Glomerular endothelial cell (primary cell): ENCODE results near the gene SPPL2C. TPM values are rescaled to one million over a fixed set of nuclear protein-coding genes. Genes with fewer than 3 reads are reported as not detected.

Experiments
- DNase-seq: peaks from one replicate; pipeline ENCODE4 v3.0.0-alpha.2; 2011; ENCODE audit warnings: low read depth, low spot score; ENCODE audit errors: extremely low read depth
- total RNA-seq: library from RNA; depleted of rRNA; stranded (reverse); fragments of >200 nt; gene quantifications from 2 replicates; pipeline ENCODE4 v1.2.3, GENCODE V29; 2015

Gene SPPL2C, protein sequence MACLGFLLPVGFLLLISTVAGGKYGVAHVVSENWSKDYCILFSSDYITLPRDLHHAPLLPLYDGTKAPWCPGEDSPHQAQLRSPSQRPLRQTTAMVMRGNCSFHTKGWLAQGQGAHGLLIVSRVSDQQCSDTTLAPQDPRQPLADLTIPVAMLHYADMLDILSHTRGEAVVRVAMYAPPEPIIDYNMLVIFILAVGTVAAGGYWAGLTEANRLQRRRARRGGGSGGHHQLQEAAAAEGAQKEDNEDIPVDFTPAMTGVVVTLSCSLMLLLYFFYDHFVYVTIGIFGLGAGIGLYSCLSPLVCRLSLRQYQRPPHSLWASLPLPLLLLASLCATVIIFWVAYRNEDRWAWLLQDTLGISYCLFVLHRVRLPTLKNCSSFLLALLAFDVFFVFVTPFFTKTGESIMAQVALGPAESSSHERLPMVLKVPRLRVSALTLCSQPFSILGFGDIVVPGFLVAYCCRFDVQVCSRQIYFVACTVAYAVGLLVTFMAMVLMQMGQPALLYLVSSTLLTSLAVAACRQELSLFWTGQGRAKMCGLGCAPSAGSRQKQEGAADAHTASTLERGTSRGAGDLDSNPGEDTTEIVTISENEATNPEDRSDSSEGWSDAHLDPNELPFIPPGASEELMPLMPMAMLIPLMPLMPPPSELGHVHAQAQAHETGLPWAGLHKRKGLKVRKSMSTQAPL
- not detected in 2 replicates for total RNA-seq

DNA sequence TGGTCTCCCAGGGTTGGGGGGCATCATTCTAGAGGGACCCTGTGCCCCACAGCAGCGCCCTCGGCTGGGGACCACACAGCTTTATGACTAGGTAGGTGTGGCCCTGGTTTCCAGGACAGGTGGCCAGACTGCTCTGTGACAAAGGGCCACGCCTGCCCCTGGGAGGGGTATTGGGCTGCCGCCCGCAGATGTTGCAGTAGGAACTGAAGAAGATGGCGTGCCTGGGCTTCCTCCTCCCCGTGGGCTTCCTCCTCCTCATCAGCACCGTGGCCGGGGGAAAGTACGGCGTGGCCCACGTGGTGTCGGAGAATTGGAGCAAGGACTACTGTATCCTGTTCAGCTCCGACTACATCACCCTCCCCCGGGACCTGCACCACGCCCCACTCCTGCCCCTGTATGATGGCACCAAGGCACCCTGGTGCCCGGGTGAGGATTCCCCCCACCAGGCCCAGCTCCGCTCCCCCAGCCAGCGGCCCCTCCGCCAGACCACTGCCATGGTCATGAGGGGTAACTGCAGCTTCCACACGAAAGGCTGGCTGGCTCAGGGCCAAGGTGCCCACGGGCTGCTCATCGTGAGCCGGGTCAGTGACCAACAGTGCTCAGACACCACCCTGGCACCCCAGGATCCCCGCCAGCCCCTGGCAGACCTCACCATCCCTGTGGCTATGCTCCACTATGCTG lies at the start of gene SPPL2C:
TSS of gene SPPL2C (plus strand) at position 187 of the 681 bp plus-strand sequence. CDS start at position 213, 26 bp downstream.
- no peak for DNase-seq

DNA sequence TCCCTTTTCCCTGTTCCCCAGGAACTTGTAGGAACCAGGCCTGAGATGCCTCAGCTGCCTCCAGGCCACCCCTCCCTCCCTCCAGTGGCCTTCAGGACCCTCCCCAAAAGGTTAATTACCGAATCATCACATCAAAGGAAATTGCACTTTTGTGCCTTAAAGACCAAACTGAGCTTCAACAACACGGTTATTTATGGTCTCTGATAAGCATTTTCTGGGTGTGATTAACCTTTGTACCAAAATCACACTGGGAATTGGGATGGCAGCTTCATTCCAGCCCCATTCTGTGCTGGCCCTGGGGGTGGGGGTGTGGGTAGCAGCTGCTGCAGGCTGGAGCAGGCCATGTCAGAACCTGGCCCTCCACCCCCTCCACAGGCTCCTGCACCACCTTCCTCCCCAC lies 43.9 kb upstream of the SPPL2C start:
- no peak for DNase-seq

DNA sequence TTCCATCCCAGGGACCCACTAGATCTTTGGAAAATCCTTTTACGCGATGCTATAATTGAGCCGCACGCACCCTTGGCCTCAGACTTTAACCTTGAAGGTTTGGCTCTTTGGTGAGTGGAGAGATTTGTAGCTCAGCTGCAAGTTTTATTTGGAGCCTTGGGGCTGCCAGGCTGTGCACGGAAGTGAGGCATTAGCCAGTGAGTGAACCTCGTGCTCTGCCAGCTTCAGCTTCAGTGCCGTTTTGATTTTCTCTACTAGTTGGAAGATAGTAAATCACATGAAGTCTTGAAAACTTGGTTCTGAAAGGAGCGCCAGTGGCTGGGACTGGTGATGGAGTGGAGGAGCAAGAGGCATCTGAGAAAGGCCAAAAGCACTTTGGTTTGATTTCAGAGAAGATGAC lies 43.3 kb upstream of the SPPL2C start:
- DNase-seq, result no peak

DNA sequence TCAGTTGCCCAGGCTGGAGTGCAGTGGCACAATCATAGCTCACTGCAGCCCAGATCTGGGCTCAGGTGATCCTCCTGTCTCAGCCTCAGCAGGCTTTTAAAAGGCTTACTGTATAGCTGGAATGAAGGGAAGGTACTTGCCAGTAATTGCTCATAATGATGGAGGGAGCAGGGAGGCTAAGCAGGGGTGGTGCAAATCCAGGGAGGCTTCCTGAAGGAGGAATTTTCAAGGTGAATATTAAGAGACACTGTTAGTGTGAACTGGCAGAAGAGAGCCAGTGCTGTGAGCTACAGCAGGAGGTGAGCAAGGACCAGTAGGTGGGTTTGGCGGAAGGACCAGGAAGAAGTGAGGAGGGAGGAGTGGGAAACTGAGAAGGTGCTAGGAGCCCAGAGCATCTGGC lies 35.8 kb upstream of the SPPL2C start:
- DNase-seq, result no peak

DNA sequence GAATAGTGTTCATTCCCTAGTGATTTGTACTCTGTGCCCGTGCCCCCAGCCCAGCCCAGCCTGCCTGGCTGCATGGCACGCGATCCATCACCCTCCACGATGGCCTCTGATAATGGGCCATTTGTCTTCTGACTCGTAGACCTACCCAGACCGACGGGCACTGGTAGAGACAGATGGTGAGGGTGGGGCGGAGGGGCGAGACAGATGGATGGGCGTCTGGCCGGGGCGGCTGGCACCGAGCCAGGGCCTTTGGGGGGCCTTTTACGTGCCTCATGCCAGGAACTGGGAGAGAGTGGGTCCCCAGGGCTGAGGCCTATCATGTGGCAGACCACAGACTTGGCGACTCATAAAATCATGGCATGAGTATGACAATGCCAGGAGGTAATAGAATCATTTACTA lies 35.2 kb upstream of the SPPL2C start:
- no peak for DNase-seq

DNA sequence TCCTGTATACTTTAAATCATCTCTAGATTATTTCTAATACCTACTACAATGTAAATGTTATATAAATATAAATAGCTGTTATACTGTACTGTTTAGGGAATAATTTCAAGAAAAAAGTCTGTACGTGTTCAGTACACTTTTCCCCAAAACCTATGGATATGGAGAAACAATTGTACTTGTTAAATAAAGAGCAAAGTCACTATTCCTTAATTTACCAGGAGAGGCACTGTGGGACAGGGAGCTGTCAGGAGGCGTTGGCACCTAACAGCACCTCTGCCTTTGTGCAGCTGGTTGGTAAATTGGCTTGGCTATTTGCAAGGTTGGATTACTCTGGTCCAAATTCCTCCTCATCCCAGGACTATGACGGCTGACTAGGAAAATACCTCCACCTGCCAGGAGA lies 32.6 kb upstream of the SPPL2C start:
- no peak for DNase-seq

DNA sequence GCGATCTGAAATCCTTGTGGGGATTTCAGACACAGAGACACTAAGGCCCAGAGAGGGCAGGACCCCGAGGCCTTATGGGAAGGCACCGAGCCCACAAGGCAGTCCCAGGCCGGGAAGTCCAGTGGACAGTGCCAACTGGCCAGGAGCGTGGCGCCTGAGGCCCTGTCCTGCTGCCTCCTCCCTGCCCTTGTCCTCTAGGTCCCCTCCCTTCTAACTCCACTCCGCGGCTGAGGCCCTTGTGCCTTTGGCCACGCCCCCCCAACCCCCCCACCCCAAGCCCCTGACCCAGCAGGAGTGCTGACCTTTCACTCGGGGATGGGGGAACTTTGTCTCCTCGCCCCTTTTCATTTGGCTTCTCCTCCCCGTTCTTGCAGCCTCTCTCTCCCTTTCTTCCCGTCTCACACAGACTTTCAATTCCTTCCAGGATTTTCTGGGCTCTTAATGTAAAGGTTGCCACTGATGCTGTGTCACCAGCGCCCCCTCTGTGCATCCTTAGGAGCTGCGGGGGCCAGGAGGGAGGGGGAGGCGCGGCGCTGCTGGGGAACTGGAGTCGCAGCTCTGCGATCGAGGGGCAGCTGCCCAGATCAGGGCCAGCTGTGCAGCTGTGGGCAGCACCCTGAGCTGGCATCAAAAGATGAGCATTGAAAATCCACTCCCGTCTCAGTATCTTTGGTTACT lies 31.5 kb upstream of the SPPL2C start:
- DNase-seq, result no peak

DNA sequence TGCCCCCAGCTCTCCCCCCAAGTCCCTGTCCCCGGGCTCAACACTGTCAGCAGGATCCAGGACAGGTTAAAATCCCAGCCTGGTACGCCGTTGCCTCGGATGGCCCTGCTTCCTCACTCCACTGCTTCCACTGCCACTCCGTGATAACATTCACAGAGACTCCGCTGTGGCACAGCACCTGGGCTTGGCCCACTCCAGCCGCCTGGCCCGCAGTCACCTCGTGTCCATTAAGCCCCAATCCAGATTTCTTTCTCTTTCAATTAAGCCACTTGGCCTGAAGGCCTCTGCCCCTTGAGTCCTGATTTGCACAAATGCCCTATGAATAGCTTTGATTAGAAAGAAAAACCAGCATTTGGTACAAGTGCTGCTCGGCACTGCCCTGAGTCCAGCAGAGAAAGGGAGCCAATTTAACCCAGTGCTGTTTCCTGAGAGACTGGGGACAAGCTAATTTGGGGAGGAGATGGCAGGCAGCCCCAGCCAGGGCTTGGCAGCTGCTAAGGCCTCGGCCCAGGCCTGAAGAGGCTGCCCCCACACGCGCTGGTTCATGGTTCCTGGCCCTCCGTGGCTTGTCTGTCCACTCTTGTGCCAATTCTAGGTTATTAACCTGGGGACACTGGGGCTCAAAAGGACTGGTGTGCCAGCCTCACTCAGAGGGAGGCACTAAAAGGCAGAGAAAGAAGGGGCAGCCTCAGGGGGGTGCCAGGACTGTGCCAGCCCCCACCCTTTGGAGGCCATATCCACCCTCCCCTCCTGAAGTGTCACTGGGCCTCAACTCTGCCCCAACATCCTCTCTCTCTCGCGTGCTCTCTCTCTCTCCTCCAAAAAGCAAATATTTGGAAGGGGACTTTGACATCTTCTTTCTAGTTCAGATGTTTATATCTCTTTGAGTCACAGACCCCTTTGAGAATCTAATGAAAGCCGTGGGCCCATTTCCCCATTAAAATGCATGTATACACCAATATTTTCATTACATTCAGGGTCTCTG lies 29.8 kb upstream of the SPPL2C start:
- no peak for DNase-seq

DNA sequence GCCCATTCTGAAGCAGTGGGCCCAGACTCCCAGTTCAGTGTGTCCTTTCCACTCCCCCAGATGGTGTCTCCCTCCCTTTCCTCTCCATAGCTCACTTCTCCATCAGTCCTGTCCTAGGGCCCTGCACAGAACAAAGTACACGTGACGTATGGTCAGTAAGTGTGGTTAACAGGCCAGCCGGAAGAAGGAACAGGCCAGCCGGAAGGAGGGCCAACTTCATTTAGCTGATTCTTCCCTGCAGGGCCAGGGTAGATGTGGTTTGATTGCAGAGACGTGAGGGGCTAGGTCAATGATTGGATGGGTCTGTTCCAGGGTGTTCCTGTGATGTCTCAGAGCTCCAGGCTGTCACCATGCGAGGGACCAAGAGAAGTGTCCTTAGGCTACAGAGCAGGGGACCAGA lies 28.9 kb upstream of the SPPL2C start:
- DNase-seq, result no peak

DNA sequence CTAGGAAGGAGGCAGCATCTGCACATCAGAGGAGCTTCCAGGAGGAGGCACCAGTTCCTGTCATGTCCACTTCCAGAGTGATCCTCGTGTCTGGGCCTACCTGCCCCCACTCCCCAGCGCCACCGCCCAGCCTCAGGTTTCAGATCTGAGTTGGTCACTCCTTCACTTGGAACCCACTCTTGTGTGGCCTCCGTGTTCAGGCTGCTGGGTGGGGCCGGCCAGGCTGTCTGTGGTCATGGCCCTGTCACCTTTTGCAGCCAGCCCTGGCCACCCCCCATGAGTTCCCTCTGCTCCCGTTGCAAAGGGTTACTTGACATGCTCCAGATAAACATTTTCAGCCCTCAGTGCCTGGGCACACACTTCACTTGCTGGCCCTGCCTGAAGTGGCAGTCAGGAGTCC lies 26.6 kb upstream of the SPPL2C start:
- no peak for DNase-seq

DNA sequence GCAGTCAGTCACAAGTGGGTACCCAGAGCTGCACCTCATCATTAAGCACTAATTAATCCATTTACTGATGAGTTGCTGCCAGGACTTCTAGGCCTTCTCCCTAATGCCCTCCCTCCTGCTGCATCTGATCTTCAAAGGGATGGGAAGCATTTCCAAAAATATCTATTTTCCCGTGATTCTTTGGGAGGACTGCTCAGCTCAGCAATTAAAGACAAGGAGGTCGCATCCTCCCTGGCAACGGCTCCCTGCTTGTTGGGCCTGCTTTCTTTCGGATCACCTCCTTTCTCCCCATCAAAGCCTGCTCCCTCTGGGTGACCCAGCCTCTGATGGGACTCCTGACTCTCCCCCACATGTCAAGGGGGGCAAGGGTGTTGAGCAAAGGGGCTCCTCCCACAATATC lies 26.0 kb upstream of the SPPL2C start:
- DNase-seq, result no peak

DNA sequence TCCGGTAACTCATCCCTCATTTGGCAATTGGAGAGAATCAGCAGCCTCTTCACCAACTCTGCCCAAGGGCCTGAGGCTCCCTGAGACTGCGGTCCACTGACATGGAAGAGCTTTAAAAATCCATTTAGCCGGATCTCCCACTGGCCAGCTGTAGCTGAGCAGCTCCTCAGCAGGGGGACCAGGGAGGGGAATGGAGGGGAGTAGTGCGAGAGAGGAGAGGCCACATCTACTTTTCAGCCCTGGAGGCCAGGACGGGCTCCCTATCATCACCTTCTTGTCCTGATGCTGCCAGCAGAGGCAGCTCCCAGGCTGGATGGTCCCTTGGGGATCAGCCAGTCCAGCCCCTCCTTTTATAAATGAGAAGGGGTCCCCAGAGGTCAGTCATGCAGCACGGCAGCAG lies 25.0 kb upstream of the SPPL2C start:
- DNase-seq, result no peak

DNA sequence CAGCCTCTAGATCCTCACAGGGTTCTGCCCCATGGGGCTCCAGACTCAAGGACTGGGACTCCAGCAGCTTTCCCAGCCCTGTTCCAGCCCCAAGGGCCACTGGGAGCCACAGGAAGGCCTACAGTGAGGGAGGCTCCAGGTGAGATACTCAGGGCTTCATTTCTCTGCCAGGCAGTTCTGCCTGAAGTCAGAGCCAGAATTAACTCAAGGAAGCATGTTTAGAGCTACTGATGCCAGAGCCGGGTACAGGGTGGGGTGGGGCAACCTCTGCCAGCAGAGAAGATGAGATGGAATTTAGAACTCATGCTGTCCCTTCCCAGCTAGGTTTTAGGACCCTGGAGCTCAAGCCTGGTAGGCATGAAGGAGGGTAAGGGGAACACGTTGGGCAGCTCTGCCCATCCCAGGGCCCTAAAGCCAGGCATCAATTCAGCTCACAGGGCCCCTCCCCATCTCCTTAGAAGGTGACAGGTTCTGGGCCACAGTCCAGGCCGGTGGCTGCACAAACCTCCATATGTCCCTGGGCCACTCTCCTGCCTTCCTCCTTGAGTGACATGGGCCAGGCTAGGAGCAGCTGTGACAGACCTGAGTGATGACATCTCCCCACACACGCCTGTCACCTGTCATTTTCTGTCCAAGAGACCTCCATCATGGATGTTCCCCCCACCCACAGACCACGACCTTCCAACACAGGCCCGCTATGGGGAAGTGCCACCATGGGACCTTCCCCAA lies 24.5 kb upstream of the SPPL2C start:
- no peak for DNase-seq

DNA sequence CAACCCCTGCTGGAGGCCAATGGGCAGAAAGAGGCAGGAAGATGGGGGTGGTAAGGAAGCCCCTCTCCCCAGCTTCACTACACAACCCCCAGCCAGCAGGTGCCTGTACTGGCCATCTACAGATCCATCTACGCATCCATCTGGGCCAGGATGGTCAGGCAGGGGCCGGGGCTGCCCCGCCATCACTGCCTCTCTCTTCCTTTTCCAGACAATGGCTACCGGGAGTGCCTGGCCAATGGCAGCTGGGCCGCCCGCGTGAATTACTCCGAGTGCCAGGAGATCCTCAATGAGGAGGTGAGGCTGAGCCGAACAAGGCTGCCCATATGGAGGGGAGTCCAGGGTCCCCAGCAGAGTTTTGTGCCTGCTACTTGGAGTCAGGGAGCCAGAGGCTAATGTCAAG lies 23.5 kb upstream of the SPPL2C start:
- no peak for DNase-seq

DNA sequence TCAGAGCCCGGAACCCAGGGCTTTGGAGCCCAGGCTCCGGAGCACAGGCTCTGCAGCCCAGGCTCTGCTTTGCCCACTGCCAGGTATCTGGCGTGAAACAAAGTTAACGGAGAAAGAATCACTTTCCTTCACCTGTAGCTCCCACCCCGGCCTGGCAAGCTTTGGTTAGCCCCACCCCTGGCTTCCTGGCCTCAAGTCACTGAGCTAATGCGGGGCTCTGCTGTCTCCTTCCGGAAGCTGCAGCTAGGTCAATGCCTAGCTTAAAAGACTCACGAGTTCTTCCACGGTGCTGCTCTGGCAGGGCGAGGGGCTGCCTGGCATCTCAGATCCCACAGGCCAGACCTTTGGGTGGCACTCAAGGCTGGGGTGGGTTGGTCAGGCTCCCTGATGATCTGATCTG lies 21.1 kb upstream of the SPPL2C start:
- DNase-seq, result no peak

DNA sequence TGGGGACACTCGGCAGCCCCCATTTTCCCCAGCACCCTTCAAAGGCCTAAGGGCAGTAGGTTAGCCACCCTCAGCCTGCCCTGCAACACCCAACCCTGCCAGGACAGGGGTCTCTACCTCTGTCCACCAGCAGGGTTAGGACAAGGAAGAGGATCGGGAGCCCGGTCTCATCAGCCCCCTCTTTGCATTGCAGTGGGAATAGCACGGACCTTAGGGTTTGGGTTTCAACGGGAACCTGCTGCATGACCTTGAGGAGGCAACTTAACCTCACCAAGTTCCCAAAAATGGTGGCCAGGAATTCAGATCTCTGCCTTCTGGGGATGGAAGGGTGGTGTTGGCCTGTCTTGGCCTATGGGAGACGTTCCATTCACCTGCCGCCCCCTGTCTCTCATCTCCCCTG lies 20.2 kb upstream of the SPPL2C start:
- no peak for DNase-seq

DNA sequence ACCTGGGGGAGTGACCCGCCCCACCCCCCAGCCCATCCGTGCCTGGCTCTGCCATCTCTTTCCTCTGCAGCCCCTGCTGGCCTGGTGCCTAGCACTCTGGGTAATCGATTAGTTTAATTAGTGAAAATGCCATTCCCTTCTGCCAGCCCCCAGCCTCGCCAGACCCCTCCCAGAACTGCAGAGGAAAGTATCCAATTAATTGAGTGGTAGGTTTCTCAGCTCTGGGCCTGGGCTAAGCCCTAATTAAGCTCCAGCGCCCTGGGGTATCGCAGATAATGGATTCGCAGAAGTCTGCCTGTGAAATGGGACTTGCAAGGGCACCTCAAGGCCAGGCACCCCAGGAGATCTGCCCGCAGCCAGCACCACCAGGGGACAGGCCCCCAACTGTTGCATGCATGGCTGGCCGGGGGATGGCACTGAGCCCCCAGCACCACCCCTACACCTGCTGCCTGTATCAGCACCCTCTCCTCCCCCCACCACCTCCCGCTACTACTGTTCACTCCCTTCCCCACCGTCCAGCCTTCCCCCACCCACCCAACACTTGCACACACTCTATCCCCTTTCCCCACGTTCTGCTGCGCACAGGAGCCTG lies 19.7 kb upstream of the SPPL2C start:
- DNase-seq, result no peak

DNA sequence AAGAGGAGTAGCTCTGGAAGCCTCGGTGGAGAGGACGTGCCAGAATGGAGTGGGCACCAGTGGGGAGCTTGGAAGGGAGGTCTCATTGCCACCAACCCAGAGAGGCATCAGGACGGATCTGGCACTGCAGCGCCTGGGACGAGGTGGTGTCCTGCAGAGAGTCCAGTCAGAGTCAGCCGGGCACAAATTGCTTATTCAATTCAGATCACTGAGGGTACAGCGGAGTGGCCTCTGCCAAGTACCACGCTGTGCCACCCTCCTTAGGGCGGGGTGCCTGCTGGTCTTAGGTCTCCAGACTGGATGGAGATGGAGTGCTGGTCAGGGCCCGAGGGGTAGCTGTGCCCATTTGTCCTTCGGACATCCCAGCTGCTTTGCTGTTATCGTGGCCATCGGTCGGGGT lies 18.9 kb upstream of the SPPL2C start:
- no peak for DNase-seq
